ENCODE results near the gene FOXA2. TPM values are rescaled to one million over a fixed set of nuclear protein-coding genes. Genes with fewer than 3 reads are reported as not detected.

The FOXA2 gene
- total and polyA plus RNA-seq, 2 donors (not counting 3 experiments of a cell fraction or from before 2014, with no cell fraction given): not detected

DNA sequence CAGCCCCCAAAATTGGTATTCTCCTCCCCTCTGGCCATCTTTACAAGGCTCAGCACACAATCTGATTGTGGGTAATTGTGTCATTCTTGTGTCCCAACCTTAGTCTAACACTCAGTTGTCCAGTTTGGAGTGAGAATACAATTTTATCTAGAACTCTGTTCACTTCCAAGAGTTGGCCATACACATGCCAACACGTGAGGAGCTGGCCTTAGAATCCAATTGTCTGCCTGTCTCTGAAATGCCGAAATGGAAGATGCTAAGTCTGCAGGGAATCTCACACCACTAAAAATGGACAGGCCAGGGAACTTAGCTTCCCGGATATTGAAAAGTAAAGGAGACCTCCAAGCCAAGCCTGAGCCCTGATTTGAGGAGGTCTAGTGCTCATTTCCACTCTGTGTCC lies 12.3 kb downstream of the FOXA2 start:
- no peak overlapping the region for H3K27ac ChIP-seq (ENCODE audit: insufficient read depth, low read depth, low read length)
- no peak overlapping the region for H3K4me2 ChIP-seq (ENCODE audit: insufficient read depth, low read length)
- H3K4me1 ChIP-seq (ENCODE audit: control insufficient read depth, extremely low read depth, insufficient read depth, low read length): no peaks in the 10 kb centered on the region
- intact Hi-C loops (cut with micrococcal nuclease) (loop anchor here (5.0 kb wide), 1 partner anchor 60 kb away; no protein-coding TSS in a partner anchor), dilution Hi-C loops (cut with MboI; ENCODE audit: extremely low pct_ligation_motif_present, low sequenced_read_pairs) (no loop called here)
- no peak overlapping the region for H2AFZ ChIP-seq (ENCODE audit: low read depth, low read length)
- no peak overlapping the region for H3K4me3 ChIP-seq (replicated peaks in 1 of 3; ENCODE audit: insufficient read depth in 1 of 3, low read depth in 1 of 3, low read length in 3 of 3)
- ChIA-PET POLR2A (no interaction called here), CTCF (interaction anchor here (3.0 kb wide), 1 partner anchor 14 kb away, joined by 20 read pairs; no protein-coding TSS in a partner anchor)
- no peaks in the 10 kb centered on the region for H4K20me1 ChIP-seq (replicated peaks; ENCODE audit: control insufficient read depth, extremely low read depth, insufficient read depth, low read length)
- TF ChIP-seq MYC (IDR thresholded peaks at IDR 0.05; ENCODE audit: low read depth, low read length): no peak
- no peak for TF ChIP-seq MAX (IDR thresholded peaks at IDR 0.05; ENCODE audit: insufficient read depth, insufficient read length)
- FAIRE-seq: no peak
- DNase-seq (ENCODE audit: low read depth, low spot score): no peak
- no TSS peak for BruUV-seq (replicated peaks)
- H3K9ac ChIP-seq (replicated peaks; ENCODE audit: extremely low read depth, insufficient read depth, low read length): no peak overlapping the region
- H3K36me3 ChIP-seq (ENCODE audit: control insufficient read depth in 2 of 2, extremely low read depth in 1 of 2, insufficient read depth in 2 of 2, low read length in 2 of 2): no peaks in the 10 kb centered on the region
- H3K9me1 ChIP-seq (replicated peaks; ENCODE audit: control insufficient read depth, extremely low read depth, insufficient read depth, low read length): no peaks in the 10 kb centered on the region
- no peaks in the 10 kb centered on the region for H3K9me3 ChIP-seq (replicated peaks; ENCODE audit: control insufficient read depth, insufficient read depth, low read length)
- H3K79me2 ChIP-seq (ENCODE audit: control insufficient read depth, insufficient read depth, low read length): no peaks in the 10 kb centered on the region
- H3K27me3 ChIP-seq (ENCODE audit: control insufficient read depth in 2 of 2, insufficient read depth in 2 of 2, low read length in 2 of 2): peaks cover 85 to 98% of the 10 kb centered on the region in 2 experiments

- no TSS peak for BruUV-seq (replicated peaks)
- dilution Hi-C loops (cut with MboI; ENCODE audit: extremely low pct_ligation_motif_present, low sequenced_read_pairs) (no loop called here), intact Hi-C loops (cut with micrococcal nuclease) (no loop called here)
- no peak for DNase-seq (ENCODE audit: low read depth, low spot score)
- H3K9me1 ChIP-seq (replicated peaks; ENCODE audit: control insufficient read depth, extremely low read depth, insufficient read depth, low read length): no peaks in the 10 kb centered on the region
- no peaks in the 10 kb centered on the region for H4K20me1 ChIP-seq (replicated peaks; ENCODE audit: control insufficient read depth, extremely low read depth, insufficient read depth, low read length)
- TF ChIP-seq GATA2 (IDR thresholded peaks at IDR 0.05; ENCODE audit: insufficient read depth, insufficient read length, low read depth, low read length): no peak
- TF ChIP-seq MAX (IDR thresholded peaks at IDR 0.05; ENCODE audit: insufficient read depth, insufficient read length): no peak
- TF ChIP-seq MYC (IDR thresholded peaks at IDR 0.05; ENCODE audit: low read depth, low read length): no peak
- FAIRE-seq: no peak
- H3K9me3 ChIP-seq (replicated peaks; ENCODE audit: control insufficient read depth, insufficient read depth, low read length): no peaks in the 10 kb centered on the region
- ChIA-PET CTCF (interaction anchor here (1.1 to 1.2 kb wide), 2 partner anchors 9 to 17 kb away, joined by 3 to 6 read pairs; no protein-coding TSS in a partner anchor), POLR2A (no interaction called here)
- no peaks in the 10 kb centered on the region for H3K36me3 ChIP-seq (ENCODE audit: control insufficient read depth in 2 of 2, extremely low read depth in 1 of 2, insufficient read depth in 2 of 2, low read length in 2 of 2)
- no peaks in the 10 kb centered on the region for H3K4me1 ChIP-seq (ENCODE audit: control insufficient read depth, extremely low read depth, insufficient read depth, low read length)
- H3K27ac ChIP-seq (ENCODE audit: insufficient read depth, low read depth, low read length): no peak overlapping the region
- no peak overlapping the region for H2AFZ ChIP-seq (ENCODE audit: low read depth, low read length)
- peaks cover 75 to 86% of the 10 kb centered on the region in 2 experiments for H3K27me3 ChIP-seq (ENCODE audit: control insufficient read depth in 2 of 2, insufficient read depth in 2 of 2, low read length in 2 of 2)
- H3K4me3 ChIP-seq (replicated peaks in 1 of 3; ENCODE audit: insufficient read depth in 1 of 3, low read depth in 1 of 3, low read length in 3 of 3): no peak overlapping the region
- no peak overlapping the region for H3K9ac ChIP-seq (replicated peaks; ENCODE audit: extremely low read depth, insufficient read depth, low read length)
- H3K79me2 ChIP-seq (ENCODE audit: control insufficient read depth, insufficient read depth, low read length): no peaks in the 10 kb centered on the region
- no peak overlapping the region for H3K4me2 ChIP-seq (ENCODE audit: insufficient read depth, low read length)
These were observed 15.0 kb downstream of the FOXA2 start for GRCh38 chr20:22569353-22569752.
